MCF 10A (cell line): ENCODE measurements around the gene OR10S1. TPM values are rescaled to one million over a fixed set of nuclear protein-coding genes. Genes with fewer than 3 reads are reported as not detected.

ENCODE experiments used
- BruUV-seq: library from RNA; stranded (reverse); fragments of 400-500 nt; replicated peaks from 2 replicates; lab custom pipeline; 2021; lab: Mats Ljungman, UMichigan
- CTCF ChIA-PET: fragments of 300-600 bp; sonication (Branson Sonifier 250); formaldehyde crosslinking; extraction: SDS; loops from one replicate; lab custom pipeline; 2021; ENCODE audit warnings: antibody characterized with exemption, inconsistent platforms; lab: Yijun Ruan, JAX
- POLR2A ChIA-PET: fragments of 300-600, 350-650 bp; sonication (Branson Sonifier 250); formaldehyde crosslinking; extraction: SDS; loops from one replicate; lab custom pipeline; 2020; ENCODE audit warnings: antibody characterized with exemption, inconsistent platforms; lab: Yijun Ruan, JAX
- DNase-seq: peaks from one replicate; pipeline ENCODE4 v3.0.0-alpha.2; 2018; ENCODE audit not compliant: unreplicated experiment
- H3K27ac Mint-ChIP-seq: one replicate; pipeline ENCODE4 v1.8.0; 2022; ENCODE audit warnings: mild to moderate bottlenecking, low read depth, mixed read lengths; ENCODE audit not compliant: unreplicated experiment
- H3K27me3 Mint-ChIP-seq: one replicate; pipeline ENCODE4 v1.8.0; 2022; ENCODE audit warnings: mixed read lengths; ENCODE audit not compliant: insufficient read depth, unreplicated experiment
- H3K36me3 Mint-ChIP-seq: one replicate; pipeline ENCODE4 v1.8.0; 2022; ENCODE audit warnings: mild to moderate bottlenecking, moderate library complexity, mixed read lengths; ENCODE audit not compliant: insufficient read depth, unreplicated experiment
- H3K4me1 Mint-ChIP-seq: one replicate; pipeline ENCODE4 v1.8.0; 2022; ENCODE audit warnings: mixed read lengths; ENCODE audit not compliant: insufficient read depth, unreplicated experiment
- H3K4me3 Mint-ChIP-seq: one replicate; pipeline ENCODE4 v1.8.0; 2022; ENCODE audit warnings: mild to moderate bottlenecking, moderate library complexity, mixed read lengths; ENCODE audit not compliant: unreplicated experiment
- H3K9me3 Mint-ChIP-seq: one replicate; pipeline ENCODE4 v1.8.0; 2022; ENCODE audit warnings: mixed read lengths; ENCODE audit not compliant: unreplicated experiment
- CTCF ChIP-seq: fragments of 200-600 bp; IDR thresholded peaks from one replicate; pipeline ENCODE4 v1.8.0; 2022; ENCODE audit warnings: antibody characterized with exemption, mild to moderate bottlenecking; ENCODE audit not compliant: unreplicated experiment
- intact Hi-C: fragments of 100-400 bp; cut with micrococcal nuclease; formaldehyde crosslinking; loops from 2 replicates; pipeline ENCODE4 v1.14.1; 2022
- total RNA-seq: library from RNA; stranded (reverse); gene quantifications from 2 replicates; pipeline ENCODE4 v1.2.3, GENCODE V29; 2022

Gene OR10S1
- total RNA-seq, 1 experiment from 2014 or later = 0.37 TPM

- no peaks in the 10 kb centered on the region for H3K27me3 Mint-ChIP-seq
- CTCF ChIA-PET = no interaction called here
- no peak within 1 kb of the TSS for H3K27ac Mint-ChIP-seq
- intact Hi-C loops = no loop called here
- no peak within 1 kb of the TSS for H3K4me3 Mint-ChIP-seq
- no peak for DNase-seq
- TF ChIP-seq CTCF = no peak
- H3K4me1 Mint-ChIP-seq = no peaks in the 10 kb centered on the region
- no peaks in the 10 kb centered on the region for H3K36me3 Mint-ChIP-seq
- H3K9me3 Mint-ChIP-seq = no peaks in the 10 kb centered on the region
- BruUV-seq = no TSS peak
- POLR2A ChIA-PET = interaction anchor here (0.8 kb wide), 1 partner anchor 12 kb away, joined by 3 read pairs; no protein-coding TSS in a partner anchor
These were observed 17.5 kb upstream of the OR10S1 start, which contains the start of gene OR10G6 for GRCh38 chr11:123995119-123995518. Gene OR10G6 (minus strand): TSS chr11:123995161. CDS start chr11:123995161, 0 bp downstream.

- intact Hi-C loops = no loop called here
These were observed 1.7 kb upstream of the OR10S1 start for GRCh38 chr11:123979311-123979710.

GRCh38 chr11:123976770-123977560 is 616 bp downstream of the OR10S1 start:
- no peak overlapping the region for H3K4me3 Mint-ChIP-seq
- no peak for TF ChIP-seq CTCF
- ChIA-PET CTCF (interaction anchor here (0.6 kb wide), 1 partner anchor 216 kb away, joined by 3 read pairs; no protein-coding TSS in a partner anchor), POLR2A (no interaction called here)
- peaks cover 3% of the 10 kb centered on the region for H3K9me3 Mint-ChIP-seq
- DNase-seq = no peak
- intact Hi-C loops = no loop called here
- peaks cover 45% of the 10 kb centered on the region for H3K4me1 Mint-ChIP-seq
- BruUV-seq = no TSS peak
- H3K27me3 Mint-ChIP-seq = no peaks in the 10 kb centered on the region
- peaks cover 6% of the 10 kb centered on the region for H3K36me3 Mint-ChIP-seq
- H3K27ac Mint-ChIP-seq = peak overlapping the region; percentile 89

More at GRCh38 chr11:123979311-123979710, 1.7 kb upstream of the OR10S1 start:
- H3K9me3 Mint-ChIP-seq = peaks cover 16% of the 10 kb centered on the region
- POLR2A ChIA-PET = interaction anchor here (0.6 kb wide), 1 partner anchor 119 kb away, joined by 3 read pairs; no protein-coding TSS in a partner anchor
- no peak overlapping the region for H3K4me3 Mint-ChIP-seq
- no TSS peak for BruUV-seq
- peaks cover 6% of the 10 kb centered on the region for H3K36me3 Mint-ChIP-seq
- peak overlapping the region; percentile 89 for H3K27ac Mint-ChIP-seq
- CTCF ChIA-PET = no interaction called here
- TF ChIP-seq CTCF = no peak
- no peak for DNase-seq
- H3K4me1 Mint-ChIP-seq = peaks cover 32% of the 10 kb centered on the region
- no peaks in the 10 kb centered on the region for H3K27me3 Mint-ChIP-seq

- H3K4me3 Mint-ChIP-seq = no peak overlapping the region
- ChIA-PET CTCF (interaction anchor here (0.5 kb wide), 1 partner anchor 264 kb away, joined by 4 read pairs; no protein-coding TSS in a partner anchor), POLR2A (interaction anchor here (0.6 to 1.6 kb wide), 3 partner anchors 10 to 734 kb away, joined by 3 to 5 read pairs (median 3); no protein-coding TSS in a partner anchor)
- BruUV-seq = no TSS peak
- intact Hi-C loops = loop anchor here (5.0 kb wide), 1 partner anchor 232 kb away; the partner anchor contains the start of gene ZNF202
- no peak for TF ChIP-seq CTCF
- no peaks in the 10 kb centered on the region for H3K27me3 Mint-ChIP-seq
- peak; percentile 89 for DNase-seq
- peaks cover 6% of the 10 kb centered on the region for H3K36me3 Mint-ChIP-seq
- H3K9me3 Mint-ChIP-seq = no peaks in the 10 kb centered on the region
- H3K4me1 Mint-ChIP-seq = peaks cover 45% of the 10 kb centered on the region
- peak overlapping the region; percentile 77 for H3K27ac Mint-ChIP-seq
These were observed 3.8 kb downstream of the OR10S1 start for GRCh38 chr11:123973816-123974215.
